Type B pancreatic cell (in vitro differentiated cells): ENCODE results near the gene HPS5. TPM values are rescaled to one million over a fixed set of nuclear protein-coding genes. Genes with fewer than 3 reads are reported as not detected.

ENCODE experiments used
- DNase-seq: peaks from one replicate; pipeline ENCODE4 v3.0.0; 2021; ENCODE audit warnings: mixed read lengths; ENCODE audit not compliant: unreplicated experiment; ENCODE audit errors: extremely low spot score
- H3K27ac Mint-ChIP-seq: 2 replicates; pipeline ENCODE4 v1.8.0; 2021; ENCODE audit warnings: mild to moderate bottlenecking, mixed read lengths
- H3K27me3 Mint-ChIP-seq: 2 replicates; pipeline ENCODE4 v1.8.0; 2021; ENCODE audit warnings: mixed read lengths
- H3K36me3 Mint-ChIP-seq: 2 replicates; pipeline ENCODE4 v1.8.0; 2021; ENCODE audit warnings: mixed read lengths
- H3K4me1 Mint-ChIP-seq: one replicate; pipeline ENCODE4 v1.8.0; 2021; ENCODE audit warnings: mixed read lengths; ENCODE audit not compliant: unreplicated experiment
- H3K4me3 Mint-ChIP-seq: 2 replicates; pipeline ENCODE4 v1.8.0; 2021; ENCODE audit warnings: mild to moderate bottlenecking, mixed read lengths
- H3K9me3 Mint-ChIP-seq: 2 replicates; pipeline ENCODE4 v1.8.0; 2021; ENCODE audit warnings: mixed read lengths
- total RNA-seq: library from RNA; stranded (reverse); gene quantifications from 2 replicates; pipeline ENCODE4 v1.2.1, GENCODE V29; 2021; ENCODE audit warnings: low replicate concordance
- TF ChIP-seq, protein P1 (sequence below): fragments of 200-600 bp; sonication (generic); conservative IDR thresholded peaks from 2 replicates; pipeline ENCODE4 v1.5.0; 2021; ENCODE audit warnings: antibody characterized with exemption, mild to moderate bottlenecking

Gene HPS5
- total RNA-seq, 1 donor from 2014 or later: 18.9 TPM

- Mint-ChIP-seq H3K4me1 (no peaks in the 10 kb centered on the region), H3K36me3 (peaks cover 13% of the 10 kb centered on the region), H3K27me3 (no peaks in the 10 kb centered on the region), H3K27ac (no peak overlapping the region), H3K4me3 (no peak overlapping the region), H3K9me3 (no peaks in the 10 kb centered on the region)
- TF ChIP-seq, protein P1, sequence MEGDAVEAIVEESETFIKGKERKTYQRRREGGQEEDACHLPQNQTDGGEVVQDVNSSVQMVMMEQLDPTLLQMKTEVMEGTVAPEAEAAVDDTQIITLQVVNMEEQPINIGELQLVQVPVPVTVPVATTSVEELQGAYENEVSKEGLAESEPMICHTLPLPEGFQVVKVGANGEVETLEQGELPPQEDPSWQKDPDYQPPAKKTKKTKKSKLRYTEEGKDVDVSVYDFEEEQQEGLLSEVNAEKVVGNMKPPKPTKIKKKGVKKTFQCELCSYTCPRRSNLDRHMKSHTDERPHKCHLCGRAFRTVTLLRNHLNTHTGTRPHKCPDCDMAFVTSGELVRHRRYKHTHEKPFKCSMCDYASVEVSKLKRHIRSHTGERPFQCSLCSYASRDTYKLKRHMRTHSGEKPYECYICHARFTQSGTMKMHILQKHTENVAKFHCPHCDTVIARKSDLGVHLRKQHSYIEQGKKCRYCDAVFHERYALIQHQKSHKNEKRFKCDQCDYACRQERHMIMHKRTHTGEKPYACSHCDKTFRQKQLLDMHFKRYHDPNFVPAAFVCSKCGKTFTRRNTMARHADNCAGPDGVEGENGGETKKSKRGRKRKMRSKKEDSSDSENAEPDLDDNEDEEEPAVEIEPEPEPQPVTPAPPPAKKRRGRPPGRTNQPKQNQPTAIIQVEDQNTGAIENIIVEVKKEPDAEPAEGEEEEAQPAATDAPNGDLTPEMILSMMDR: no peak
- no peak for DNase-seq
These were observed 45.5 kb upstream of the HPS5 start for GRCh38 chr11:18367431-18367830.

- Mint-ChIP-seq H3K27ac (no peak overlapping the region), H3K36me3 (peaks cover 13% of the 10 kb centered on the region), H3K4me3 (no peak overlapping the region), H3K27me3 (no peaks in the 10 kb centered on the region), H3K9me3 (no peaks in the 10 kb centered on the region), H3K4me1 (no peaks in the 10 kb centered on the region)
- TF ChIP-seq, protein P1: no peak
- no peak for DNase-seq
These were observed 44.3 kb upstream of the HPS5 start for GRCh38 chr11:18366286-18366685.

DNA sequence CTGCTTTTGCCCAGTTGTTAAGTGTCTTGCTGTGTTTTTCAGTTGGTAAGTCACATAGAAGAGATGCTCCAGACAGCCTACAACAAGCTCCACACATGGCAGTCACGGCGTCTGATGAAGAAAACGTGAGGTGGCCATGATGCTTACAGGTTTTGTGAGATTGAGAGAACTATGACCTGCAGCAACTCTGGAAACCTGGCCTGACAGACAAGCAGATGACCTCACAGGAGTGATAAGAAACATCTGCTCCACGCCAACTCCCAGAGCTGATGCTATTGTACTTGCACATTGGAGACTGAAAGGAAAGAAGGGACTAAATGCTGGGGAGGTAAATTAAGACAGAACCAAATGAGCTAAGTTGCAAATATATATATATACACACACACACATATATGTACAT, 43.8 kb upstream of the HPS5 start:
- Mint-ChIP-seq H3K27ac (no peak overlapping the region), H3K27me3 (no peaks in the 10 kb centered on the region), H3K4me1 (no peaks in the 10 kb centered on the region), H3K36me3 (peaks cover 13% of the 10 kb centered on the region), H3K9me3 (no peaks in the 10 kb centered on the region), H3K4me3 (no peak overlapping the region)
- TF ChIP-seq, protein P1: no peak
- no peak for DNase-seq

- no peak overlapping the region for H3K27ac Mint-ChIP-seq
- no peak for DNase-seq
- no peaks in the 10 kb centered on the region for H3K9me3 Mint-ChIP-seq
- TF ChIP-seq, protein P1: no peak
- H3K36me3 Mint-ChIP-seq: peaks cover 13% of the 10 kb centered on the region
- no peak overlapping the region for H3K4me3 Mint-ChIP-seq
- no peaks in the 10 kb centered on the region for H3K27me3 Mint-ChIP-seq
- H3K4me1 Mint-ChIP-seq: no peaks in the 10 kb centered on the region
These were observed 42.6 kb upstream of the HPS5 start for GRCh38 chr11:18364495-18365073.

- Mint-ChIP-seq H3K4me3 (no peak overlapping the region), H3K9me3 (no peaks in the 10 kb centered on the region), H3K36me3 (peaks cover 24% of the 10 kb centered on the region), H3K4me1 (no peaks in the 10 kb centered on the region), H3K27me3 (no peaks in the 10 kb centered on the region), H3K27ac (no peak overlapping the region)
- TF ChIP-seq, protein P1: no peak
- no peak for DNase-seq
These were observed 39.2 kb upstream of the HPS5 start for GRCh38 chr11:18361154-18361553.

DNA sequence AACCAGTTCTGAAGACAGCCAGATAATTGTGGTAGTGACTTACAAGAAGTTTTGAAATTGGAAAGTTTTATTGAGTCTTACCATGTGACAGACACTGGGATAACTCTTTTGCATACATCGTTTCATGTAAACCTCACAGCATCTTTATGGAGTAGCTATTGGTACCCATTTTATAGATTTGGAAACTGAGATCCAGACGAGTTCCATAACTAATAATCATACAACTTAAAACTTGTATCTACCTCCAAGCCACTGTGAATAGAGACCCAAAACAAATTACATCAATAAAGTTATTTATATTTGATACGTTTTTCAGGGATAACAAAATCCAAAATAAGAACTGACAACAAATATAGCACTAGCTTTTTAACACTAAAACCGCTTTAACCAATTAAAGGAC, 36.7 kb upstream of the HPS5 start:
- Mint-ChIP-seq H3K9me3 (no peaks in the 10 kb centered on the region), H3K27ac (no peak overlapping the region), H3K4me3 (no peak overlapping the region), H3K36me3 (peaks cover 21% of the 10 kb centered on the region), H3K27me3 (no peaks in the 10 kb centered on the region), H3K4me1 (no peaks in the 10 kb centered on the region)
- no peak for DNase-seq
- TF ChIP-seq, protein P1: no peak
